GM06990 (cell line): ENCODE measurements around the gene C6orf163.
A peak's percentile ranks its signal among the peaks of the same experiment; 100 is the strongest.

Source experiments
- DNase-seq: peaks from one replicate; pipeline ENCODE4 v3.0.0-alpha.2; 2011; ENCODE audit not compliant: insufficient read length; ENCODE audit errors: extremely low read depth
- H3K27me3 ChIP-seq: replicated peaks from 2 replicates; pipeline ENCODE4 v1.6.0; 2011; ENCODE audit warnings: low read length; ENCODE audit not compliant: control insufficient read depth, insufficient read depth
- H3K36me3 ChIP-seq: 2 replicates; pipeline ENCODE4 v1.5.1; 2011; ENCODE audit warnings: low read length; ENCODE audit not compliant: control insufficient read depth, insufficient read depth
- H3K4me3 ChIP-seq: replicated peaks from 2 replicates; pipeline ENCODE4 v1.5.1; 2011; ENCODE audit warnings: low read depth, mild to moderate bottlenecking, control low read depth, low read length
- TF ChIP-seq, protein P1 (sequence below): IDR thresholded peaks from 2 replicates; pipeline ENCODE4 v1.5.1; 2011; ENCODE audit warnings: low read length, control low read depth, mild to moderate bottlenecking, inconsistent platforms; ENCODE audit not compliant: insufficient read depth, poor library complexity, severe bottlenecking

The C6orf163 gene

GRCh38 chr6:87334683-87335082 lies 9.9 kb upstream of the C6orf163 start:
- no peak overlapping the region for H3K4me3 ChIP-seq
- H3K27me3 ChIP-seq, result no peaks in the 10 kb centered on the region
- H3K36me3 ChIP-seq, result no peaks in the 10 kb centered on the region
- TF ChIP-seq, protein P1, sequence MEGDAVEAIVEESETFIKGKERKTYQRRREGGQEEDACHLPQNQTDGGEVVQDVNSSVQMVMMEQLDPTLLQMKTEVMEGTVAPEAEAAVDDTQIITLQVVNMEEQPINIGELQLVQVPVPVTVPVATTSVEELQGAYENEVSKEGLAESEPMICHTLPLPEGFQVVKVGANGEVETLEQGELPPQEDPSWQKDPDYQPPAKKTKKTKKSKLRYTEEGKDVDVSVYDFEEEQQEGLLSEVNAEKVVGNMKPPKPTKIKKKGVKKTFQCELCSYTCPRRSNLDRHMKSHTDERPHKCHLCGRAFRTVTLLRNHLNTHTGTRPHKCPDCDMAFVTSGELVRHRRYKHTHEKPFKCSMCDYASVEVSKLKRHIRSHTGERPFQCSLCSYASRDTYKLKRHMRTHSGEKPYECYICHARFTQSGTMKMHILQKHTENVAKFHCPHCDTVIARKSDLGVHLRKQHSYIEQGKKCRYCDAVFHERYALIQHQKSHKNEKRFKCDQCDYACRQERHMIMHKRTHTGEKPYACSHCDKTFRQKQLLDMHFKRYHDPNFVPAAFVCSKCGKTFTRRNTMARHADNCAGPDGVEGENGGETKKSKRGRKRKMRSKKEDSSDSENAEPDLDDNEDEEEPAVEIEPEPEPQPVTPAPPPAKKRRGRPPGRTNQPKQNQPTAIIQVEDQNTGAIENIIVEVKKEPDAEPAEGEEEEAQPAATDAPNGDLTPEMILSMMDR, result no peak
- no peak for DNase-seq

DNA sequence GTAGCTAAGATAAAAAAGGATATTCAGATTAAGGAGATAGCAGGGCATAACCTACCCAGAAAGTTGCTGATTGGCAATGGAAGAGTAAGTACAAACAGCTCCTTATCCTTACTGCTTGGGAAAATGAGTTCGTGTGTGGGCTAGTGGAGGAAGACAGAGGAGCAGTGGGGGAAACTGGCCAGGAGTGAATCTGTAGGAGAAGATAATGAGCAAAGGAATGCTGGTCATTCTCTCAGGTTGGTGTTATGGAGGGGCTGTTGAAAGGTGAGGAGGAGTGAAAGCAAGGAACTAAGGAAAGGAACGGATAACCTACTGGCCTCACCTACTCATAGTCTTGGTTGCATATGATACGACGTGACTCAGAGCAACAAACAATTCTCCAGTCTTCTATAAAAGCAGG lies 8.2 kb upstream of the C6orf163 start:
- no peak overlapping the region for H3K4me3 ChIP-seq
- H3K36me3 ChIP-seq, result no peaks in the 10 kb centered on the region
- no peaks in the 10 kb centered on the region for H3K27me3 ChIP-seq
- TF ChIP-seq, protein P1, result no peak
- DNase-seq, result no peak

DNA sequence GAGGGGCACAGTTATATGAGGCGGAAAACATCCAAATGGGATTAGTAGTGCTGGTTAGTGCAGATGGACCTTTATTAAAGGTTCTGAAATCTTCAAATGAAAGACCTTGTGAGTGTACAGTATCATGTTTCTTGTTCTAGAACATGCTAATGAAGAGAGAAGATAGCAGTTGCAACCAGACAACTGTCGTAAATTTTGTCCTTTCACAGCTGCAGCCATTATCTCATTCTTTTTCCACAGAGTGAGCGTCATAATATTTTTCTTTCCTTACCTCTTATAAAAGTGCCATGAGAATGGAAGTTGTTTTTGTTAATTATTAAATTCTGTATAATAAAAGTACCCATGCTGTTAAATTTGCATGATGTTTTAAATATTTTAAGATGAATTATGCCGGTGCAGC lies 4.4 kb upstream of the C6orf163 start:
- no peak for DNase-seq
- Histone ChIP-seq H3K36me3 (no peaks in the 10 kb centered on the region), H3K4me3 (no peak overlapping the region), H3K27me3 (no peaks in the 10 kb centered on the region)
- TF ChIP-seq, protein P1, result no peak

GRCh38 chr6:87341158-87341557 lies 3.5 kb upstream of the C6orf163 start:
- H3K36me3 ChIP-seq, result no peaks in the 10 kb centered on the region
- TF ChIP-seq, protein P1, result no peak
- DNase-seq, result no peak
- no peak overlapping the region for H3K4me3 ChIP-seq
- H3K27me3 ChIP-seq, result no peaks in the 10 kb centered on the region

DNA sequence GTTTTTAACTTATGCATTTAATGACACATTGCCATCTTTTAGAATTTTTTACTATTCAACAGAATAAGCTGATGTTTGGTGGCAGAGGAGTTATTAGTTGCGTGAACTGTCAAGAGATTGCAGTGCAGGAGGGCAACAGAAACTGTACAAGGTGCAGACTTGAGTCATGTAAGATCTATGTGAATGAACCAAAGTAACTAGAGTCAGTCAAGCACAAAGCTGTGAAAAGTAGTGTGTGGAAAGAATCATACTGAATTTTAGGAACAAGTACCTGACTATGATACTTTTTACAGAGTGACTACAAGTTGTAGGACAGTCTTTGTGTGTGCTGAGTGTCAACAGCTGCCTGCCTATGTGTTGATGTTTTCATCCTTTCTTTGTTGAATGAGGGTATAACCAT lies 2.7 kb upstream of the C6orf163 start:
- DNase-seq, result peak; percentile 25
- no peaks in the 10 kb centered on the region for H3K27me3 ChIP-seq
- no peaks in the 10 kb centered on the region for H3K36me3 ChIP-seq
- TF ChIP-seq, protein P1, result no peak
- no peak overlapping the region for H3K4me3 ChIP-seq

- no peaks in the 10 kb centered on the region for H3K36me3 ChIP-seq
- H3K27me3 ChIP-seq, result no peaks in the 10 kb centered on the region
- no peak overlapping the region for H3K4me3 ChIP-seq
- DNase-seq, result no peak
- TF ChIP-seq, protein P1, result no peak
Observed at GRCh38 chr6:87342829-87343228, 1.8 kb upstream of the C6orf163 start.
